ENCODE results near the gene CPNE6.

CPNE6 gene

GRCh38 chr14:24069411-24069735, 2.0 kb upstream of the CPNE6 start:
- DNase-seq (ENCODE audit: low read depth), result no peak

DNA sequence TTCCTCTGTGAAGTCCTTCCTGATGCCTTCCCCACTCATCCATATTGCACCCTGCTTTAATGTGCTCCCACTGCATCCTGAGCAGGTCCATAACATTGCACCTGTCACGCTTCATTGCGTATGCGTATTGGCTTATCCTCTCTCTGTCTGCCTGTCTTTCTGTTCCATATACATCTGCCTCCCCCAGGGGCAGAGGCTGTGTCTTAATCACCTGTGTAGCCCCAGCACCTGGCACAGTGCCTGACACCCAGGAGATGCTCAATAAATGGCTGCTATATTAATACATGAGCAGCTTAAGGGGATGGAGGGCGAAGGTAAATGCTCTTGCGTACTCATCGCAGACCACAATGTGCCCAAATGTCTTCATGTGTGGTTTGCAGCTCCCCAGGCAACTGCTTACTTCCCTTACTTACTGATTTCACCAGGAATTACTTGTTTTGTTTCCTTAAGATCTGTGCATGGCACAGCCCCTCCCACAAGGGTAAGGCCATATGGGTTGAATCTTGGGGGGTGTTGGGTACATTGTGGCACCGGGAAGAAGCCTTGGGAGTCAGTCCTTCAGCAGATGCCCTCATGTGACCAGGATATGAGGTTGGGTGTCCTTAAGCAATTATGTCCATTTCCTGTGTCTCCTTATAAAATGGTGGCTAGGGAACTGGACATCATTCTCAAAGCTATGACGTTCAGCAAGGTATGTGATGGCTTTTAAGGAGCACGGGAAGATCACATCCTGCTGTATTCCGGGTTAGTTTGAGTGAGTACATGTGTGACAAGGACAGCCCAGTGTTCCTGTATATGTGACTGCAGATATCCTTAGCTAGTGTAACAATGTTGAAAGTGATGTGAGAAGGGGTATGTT, 848 bp upstream of the CPNE6 start:
- no peak for DNase-seq (ENCODE audit: low read depth)

DNA sequence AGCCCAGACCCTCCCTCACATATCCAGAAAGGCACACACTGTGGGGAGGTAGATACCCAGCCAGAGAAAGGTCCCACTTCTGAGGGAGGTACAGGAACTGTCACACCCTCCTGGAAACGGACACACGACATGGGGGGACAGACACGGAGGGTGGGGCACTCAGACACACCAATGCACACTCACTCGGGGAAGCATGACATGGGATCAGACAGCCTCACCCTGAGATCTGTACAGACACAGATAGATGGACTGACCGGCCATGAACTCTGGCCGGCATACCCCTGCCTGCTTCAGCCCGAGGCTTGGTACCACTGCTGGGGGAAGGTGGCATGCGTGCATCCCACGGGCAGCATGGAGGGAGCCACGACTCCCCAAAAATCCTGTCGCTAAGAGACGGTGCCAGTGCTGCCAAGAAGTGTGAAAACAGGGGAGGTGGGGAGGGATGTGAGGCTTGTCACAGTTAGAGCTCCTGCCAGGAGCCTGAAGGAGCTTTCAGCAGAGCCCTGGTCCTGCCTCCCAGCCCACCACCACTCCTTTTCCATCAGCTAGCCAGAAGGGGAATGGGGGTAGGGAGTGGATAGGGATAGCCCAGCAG, 571 bp downstream of the CPNE6 start:
- no peak for DNase-seq (ENCODE audit: low read depth)

DNA sequence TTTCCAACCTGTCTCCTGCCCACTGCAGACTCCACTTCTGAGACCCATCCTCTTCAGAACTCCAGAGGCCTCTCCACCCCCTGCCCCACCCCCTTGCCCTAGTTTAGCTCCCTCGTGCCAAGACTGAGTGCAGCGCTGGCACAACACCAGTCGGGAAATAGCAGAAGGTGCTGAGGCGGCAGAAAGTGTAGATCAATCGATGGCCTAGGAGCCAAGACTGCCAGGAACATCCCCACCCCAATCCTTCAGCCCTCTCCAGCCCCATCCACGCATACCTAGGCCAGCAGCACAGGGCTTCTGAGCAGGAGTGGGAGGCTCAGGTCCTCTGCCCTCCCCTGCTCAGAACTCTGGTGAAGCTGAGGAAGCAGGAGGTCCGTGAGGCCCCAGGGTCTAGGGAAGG, 1.1 kb downstream of the CPNE6 start:
- DNase-seq (ENCODE audit: low read depth), result no peak

- no peak for DNase-seq (ENCODE audit: low read depth)
These were observed 1.8 kb downstream of the CPNE6 start for GRCh38 chr14:24072881-24073877.

DNA sequence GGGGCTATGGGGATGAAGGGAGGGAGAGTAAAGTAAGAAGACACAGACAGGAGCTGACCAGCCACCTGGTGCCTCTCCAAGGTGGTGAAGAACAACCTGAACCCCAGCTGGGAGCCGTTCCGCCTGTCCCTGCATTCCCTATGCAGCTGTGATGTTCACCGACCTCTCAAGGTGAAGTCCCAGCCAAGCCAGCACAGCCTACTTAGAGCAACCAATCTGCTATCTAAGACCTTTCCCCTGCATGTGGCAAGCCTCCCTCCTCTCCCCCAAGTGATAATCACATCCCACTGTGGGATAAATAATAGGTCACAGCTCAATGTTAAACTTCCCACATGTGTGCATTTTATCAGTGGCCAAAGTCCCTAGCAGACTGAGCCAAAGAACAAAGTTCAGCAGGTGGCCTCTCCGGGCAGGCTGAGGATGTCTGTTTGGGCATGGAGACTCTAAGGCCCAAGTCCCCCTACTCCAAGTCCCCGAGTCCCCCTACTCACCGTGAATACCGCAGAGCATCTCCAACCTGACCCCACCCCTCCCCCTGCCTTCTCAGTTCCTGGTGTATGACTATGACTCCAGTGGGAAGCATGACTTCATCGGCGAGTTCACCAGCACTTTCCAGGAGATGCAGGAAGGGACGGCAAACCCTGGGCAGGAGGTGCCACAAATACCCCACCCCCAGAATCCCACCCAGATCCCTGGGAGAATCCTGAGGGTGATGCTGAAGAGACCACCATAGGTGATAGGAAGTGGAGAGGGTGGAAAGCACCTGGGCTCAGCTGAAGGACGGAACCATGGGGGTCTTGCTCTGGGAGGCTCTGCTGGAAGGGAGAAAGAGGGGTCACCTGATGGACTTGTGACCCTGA, 3.5 kb downstream of the CPNE6 start:
- no peak for DNase-seq (ENCODE audit: low read depth)

DNA sequence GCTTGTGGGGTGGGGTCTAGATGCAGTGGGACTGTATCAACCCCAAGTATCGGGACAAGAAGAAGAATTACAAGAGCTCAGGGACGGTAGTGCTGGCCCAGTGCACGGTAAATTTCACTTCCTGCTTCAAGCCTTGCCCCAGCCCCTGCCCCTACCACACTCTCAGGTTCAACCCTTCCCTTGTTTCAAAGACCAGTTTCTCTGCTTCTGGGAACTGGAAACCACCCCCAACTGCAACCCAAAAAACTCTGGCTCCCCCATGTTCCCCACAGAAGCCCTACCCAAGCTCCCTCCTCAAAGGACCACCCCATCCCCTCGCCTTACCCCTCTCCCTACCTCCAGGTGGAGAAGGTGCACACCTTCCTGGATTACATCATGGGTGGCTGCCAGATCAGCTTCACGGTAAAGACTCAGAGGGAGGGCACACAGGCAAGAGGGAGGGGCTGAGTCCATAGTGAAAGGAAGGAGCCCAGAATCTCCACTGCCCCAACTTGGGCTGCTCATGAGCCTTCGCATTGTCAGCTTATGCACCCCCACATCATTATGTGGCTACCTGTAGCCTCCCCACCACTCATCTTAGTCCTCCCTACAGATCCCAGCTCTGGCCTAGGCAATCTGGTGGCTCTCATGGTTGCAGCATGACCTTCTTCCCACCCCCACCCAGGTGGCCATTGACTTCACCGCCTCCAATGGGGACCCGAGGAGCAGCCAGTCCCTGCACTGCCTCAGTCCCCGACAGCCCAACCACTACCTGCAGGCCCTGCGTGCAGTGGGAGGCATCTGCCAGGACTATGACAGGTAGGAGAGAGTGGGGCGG, 4.3 kb downstream of the CPNE6 start:
- no peak for DNase-seq (ENCODE audit: low read depth)

GRCh38 chr14:24076302-24076601, 4.9 kb downstream of the CPNE6 start:
- DNase-seq (ENCODE audit: low read depth), result no peak

GRCh38 chr14:24077086-24077485, 5.7 kb downstream of the CPNE6 start:
- DNase-seq (ENCODE audit: low read depth), result no peak

- DNase-seq (ENCODE audit: low read depth), result no peak
These were observed 6.8 kb downstream of the CPNE6 start for GRCh38 chr14:24078146-24078545.

DNA sequence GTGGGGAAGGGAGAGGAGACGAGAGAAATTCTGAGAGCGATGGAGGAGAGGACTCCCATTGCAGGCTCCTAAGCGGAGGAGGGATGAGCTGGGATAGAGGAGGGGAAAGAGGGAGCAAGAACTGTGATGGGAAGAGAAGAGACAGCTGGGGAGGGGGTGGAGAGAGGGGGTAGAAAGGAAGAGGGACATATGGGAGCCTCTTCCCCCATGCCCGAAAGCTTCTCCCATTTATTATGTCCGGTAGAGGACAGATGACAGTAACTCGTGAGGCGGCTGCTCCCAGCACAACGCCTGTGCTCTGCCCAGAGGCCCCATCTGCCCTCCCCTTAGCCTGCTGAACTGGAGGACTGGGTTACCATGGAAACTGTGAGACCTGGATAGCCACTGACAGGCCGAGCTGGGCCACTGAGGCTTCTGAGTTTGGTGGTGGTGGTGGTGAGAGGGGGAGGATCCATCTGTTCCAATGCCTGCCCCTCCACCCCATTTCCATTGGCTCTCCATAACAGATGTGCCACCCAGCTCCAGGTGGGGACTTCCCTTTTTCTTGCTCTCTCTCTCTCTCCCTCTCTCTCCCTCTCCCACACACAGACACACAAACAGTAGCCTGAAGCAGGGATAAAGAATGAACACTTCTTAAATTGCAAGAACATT, 8.3 kb downstream of the CPNE6 start:
- DNase-seq (ENCODE audit: low read depth), result no peak

GRCh38 chr14:24080142-24080530, 8.8 kb downstream of the CPNE6 start:
- no peak for DNase-seq (ENCODE audit: low read depth)

DNA sequence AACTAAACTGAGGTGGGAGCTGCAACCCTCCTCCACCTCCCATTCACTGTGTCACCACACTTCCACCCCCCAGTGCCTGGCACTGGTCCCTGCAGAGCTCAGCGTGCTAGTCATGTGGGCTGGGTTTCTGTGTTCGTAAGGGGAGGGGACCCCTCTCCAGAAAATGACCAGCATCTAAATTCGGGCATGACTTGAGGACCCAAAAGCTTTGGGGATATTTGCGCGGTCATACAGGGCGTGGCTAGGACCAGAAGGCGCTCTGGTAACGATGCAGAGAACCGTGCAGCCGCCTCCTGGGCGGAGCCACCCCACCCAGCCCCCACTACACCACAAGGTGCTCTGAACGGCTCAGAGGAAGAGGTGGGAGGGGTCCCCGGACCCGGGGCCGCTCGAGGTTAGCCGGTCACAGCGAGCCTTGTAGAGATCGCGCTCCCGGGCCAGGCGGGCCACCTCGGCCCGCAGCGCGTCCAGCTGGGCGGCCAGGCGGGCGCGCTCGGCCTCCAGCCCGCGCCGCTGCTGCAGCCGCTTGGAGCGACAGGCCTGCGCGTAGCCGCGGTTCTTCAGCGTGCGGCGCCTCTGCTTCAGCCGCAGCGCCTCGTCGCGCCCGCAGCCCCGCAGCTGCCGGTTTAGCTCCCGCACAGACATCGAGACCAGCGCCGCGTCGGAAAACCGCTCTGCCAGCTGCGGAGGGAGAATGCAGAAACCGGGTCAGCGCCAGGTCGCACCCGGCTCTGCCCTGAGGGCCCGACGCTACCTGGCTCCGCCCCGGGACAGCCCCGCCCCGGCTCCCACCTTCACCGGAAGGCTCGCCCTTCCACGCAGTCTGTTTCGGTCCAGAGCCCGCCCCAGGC, 9.8 kb downstream of the CPNE6 start:
- no peak for DNase-seq (ENCODE audit: low read depth)

DNA sequence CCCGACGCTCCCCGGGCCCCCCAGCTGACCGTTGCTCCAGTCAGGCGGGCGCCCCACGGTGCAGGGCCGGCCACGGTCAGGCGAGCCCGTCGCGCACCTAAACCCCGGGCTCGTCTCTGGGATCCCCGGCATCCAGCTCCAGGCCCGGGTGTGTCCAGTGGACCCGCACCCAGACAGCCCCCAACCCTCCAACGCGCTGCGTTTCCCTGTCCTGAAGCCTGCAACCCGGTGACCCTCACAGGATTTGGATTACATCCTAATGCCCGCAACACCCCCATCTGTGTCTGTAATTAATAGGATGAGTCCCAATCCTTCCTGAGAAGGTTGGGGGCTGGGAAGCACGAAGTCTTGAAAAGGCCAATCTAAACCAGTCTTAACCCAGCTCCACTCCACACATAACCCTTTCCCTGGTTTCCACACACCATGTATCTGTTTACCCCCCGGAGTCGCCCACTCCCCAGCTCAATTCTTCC, 10.4 kb downstream of the CPNE6 start:
- DNase-seq (ENCODE audit: low read depth), result no peak

GRCh38 chr14:24082411-24083080, 11.2 kb downstream of the CPNE6 start:
- DNase-seq (ENCODE audit: low read depth), result no peak

GRCh38 chr14:24083462-24083861, 12.1 kb downstream of the CPNE6 start:
- no peak for DNase-seq (ENCODE audit: low read depth)

GRCh38 chr14:24084440-24084839, 13.1 kb downstream of the CPNE6 start:
- no peak for DNase-seq (ENCODE audit: low read depth)

- DNase-seq (ENCODE audit: low read depth), result no peak
These were observed 13.9 kb downstream of the CPNE6 start for GRCh38 chr14:24085215-24085614.
